Measurements from ENCODE around the gene FRMD8. TPM values are rescaled to one million over a fixed set of nuclear protein-coding genes. Genes with fewer than 3 reads are reported as not detected.

Gene FRMD8
- total RNA-seq, 1 experiment from 2014 or later: 22.7 TPM

- no peak overlapping the region for H3K23ac ChIP-seq (ENCODE audit: insufficient read length, low read depth, low read length)
- no peak overlapping the region for H3K18ac ChIP-seq (ENCODE audit: insufficient read length, low read depth, low read length)
- Mint-ChIP-seq H3K27ac (no peak overlapping the region), H3K9me3 (no peaks in the 10 kb centered on the region), H3K27me3 (ENCODE audit: low read depth) (no peaks in the 10 kb centered on the region), H3K4me1 (peaks cover 0 to 13% of the 10 kb centered on the region in 2 experiments; a peak in 3 of 4 replicates), H3K36me3 (ENCODE audit: insufficient read depth in 1 of 3, low read depth in 3 of 3) (peaks cover 1 to 41% (median 24%) of the 10 kb centered on the region in 3 experiments; a peak in 6 of 7 replicates), H3K4me3 (no peak overlapping the region)
- H3K27me3 ChIP-seq (ENCODE audit: insufficient read depth, low read length): no peaks in the 10 kb centered on the region
- no peak overlapping the region for H2AK5ac ChIP-seq (ENCODE audit: insufficient read length, low read length)
- no peak overlapping the region for H3K56ac ChIP-seq (ENCODE audit: insufficient read length, low read depth, low read length)
- no peak overlapping the region for H3K9ac ChIP-seq (ENCODE audit: extremely low read depth, insufficient read length, low read length)
- H3K4me2 ChIP-seq (ENCODE audit: insufficient read depth, insufficient read length, low read length): no peak overlapping the region
- no peaks in the 10 kb centered on the region for H3K23me2 ChIP-seq (ENCODE audit: insufficient read length, low read depth, low read length, poor library complexity, severe bottlenecking)
- no peak overlapping the region for H2BK5ac ChIP-seq (ENCODE audit: insufficient read length, low read length)
- no peak overlapping the region for H2AFZ ChIP-seq (ENCODE audit: low read length)
- H3K14ac ChIP-seq (ENCODE audit: insufficient read depth, low read length): no peak overlapping the region
- no peak overlapping the region for H4K91ac ChIP-seq (ENCODE audit: insufficient read length, low read depth, low read length)
- WGBS (ENCODE audit: extremely low coverage, insufficient read length, low lambda C conversion rate): no CpG with 5 or more reads among the region's 12 CpGs
- H3K4ac ChIP-seq (ENCODE audit: low read depth, low read length): no peak overlapping the region
- no peak overlapping the region for H2BK120ac ChIP-seq (ENCODE audit: low read depth, low read length, poor library complexity, severe bottlenecking)
- H3K9me3 ChIP-seq (ENCODE audit: control insufficient read depth, low read depth, low read length): no peaks in the 10 kb centered on the region
- H3K4me1 ChIP-seq (ENCODE audit: insufficient read depth, low read length): no peaks in the 10 kb centered on the region
- no peak overlapping the region for H4K5ac ChIP-seq (ENCODE audit: insufficient read length, low read depth, low read length)
- DNase-seq: no peak
- no peak for TF ChIP-seq CTCF (conservative IDR thresholded peaks at IDR 0.05)
- no peak overlapping the region for H2BK12ac ChIP-seq (ENCODE audit: insufficient read length, low read depth, low read length)
- H3K27ac ChIP-seq (ENCODE audit: insufficient read length, low read depth, low read length): no peak overlapping the region
- H3T11ph ChIP-seq (ENCODE audit: low read length): no peak overlapping the region
- H4K8ac ChIP-seq (replicated peaks; ENCODE audit: insufficient read length, low read depth, low read length): no peak overlapping the region
- no peaks in the 10 kb centered on the region for H3K79me2 ChIP-seq (ENCODE audit: insufficient read depth, low read length)
- no peaks in the 10 kb centered on the region for H4K20me1 ChIP-seq (ENCODE audit: control insufficient read depth, insufficient read depth, insufficient read length)
- H2BK15ac ChIP-seq (ENCODE audit: low read depth, low read length): no peak overlapping the region
- no peak overlapping the region for H2BK20ac ChIP-seq (ENCODE audit: low read depth, low read length, poor library complexity, severe bottlenecking)
- H3K79me1 ChIP-seq (ENCODE audit: insufficient read depth, low read depth, low read length, poor library complexity, severe bottlenecking): no peaks in the 10 kb centered on the region
These were observed 17.2 kb downstream of the FRMD8 start for GRCh38 chr11:65403607-65404121.

Data from H9 (cell line).